Measurements from ENCODE around the gene CDX1. TPM values are rescaled to one million over a fixed set of nuclear protein-coding genes. Genes with fewer than 3 reads are reported as not detected.

CDX1 gene
- total RNA-seq, 1 donor from 2014 or later, result 1.0 TPM

DNA sequence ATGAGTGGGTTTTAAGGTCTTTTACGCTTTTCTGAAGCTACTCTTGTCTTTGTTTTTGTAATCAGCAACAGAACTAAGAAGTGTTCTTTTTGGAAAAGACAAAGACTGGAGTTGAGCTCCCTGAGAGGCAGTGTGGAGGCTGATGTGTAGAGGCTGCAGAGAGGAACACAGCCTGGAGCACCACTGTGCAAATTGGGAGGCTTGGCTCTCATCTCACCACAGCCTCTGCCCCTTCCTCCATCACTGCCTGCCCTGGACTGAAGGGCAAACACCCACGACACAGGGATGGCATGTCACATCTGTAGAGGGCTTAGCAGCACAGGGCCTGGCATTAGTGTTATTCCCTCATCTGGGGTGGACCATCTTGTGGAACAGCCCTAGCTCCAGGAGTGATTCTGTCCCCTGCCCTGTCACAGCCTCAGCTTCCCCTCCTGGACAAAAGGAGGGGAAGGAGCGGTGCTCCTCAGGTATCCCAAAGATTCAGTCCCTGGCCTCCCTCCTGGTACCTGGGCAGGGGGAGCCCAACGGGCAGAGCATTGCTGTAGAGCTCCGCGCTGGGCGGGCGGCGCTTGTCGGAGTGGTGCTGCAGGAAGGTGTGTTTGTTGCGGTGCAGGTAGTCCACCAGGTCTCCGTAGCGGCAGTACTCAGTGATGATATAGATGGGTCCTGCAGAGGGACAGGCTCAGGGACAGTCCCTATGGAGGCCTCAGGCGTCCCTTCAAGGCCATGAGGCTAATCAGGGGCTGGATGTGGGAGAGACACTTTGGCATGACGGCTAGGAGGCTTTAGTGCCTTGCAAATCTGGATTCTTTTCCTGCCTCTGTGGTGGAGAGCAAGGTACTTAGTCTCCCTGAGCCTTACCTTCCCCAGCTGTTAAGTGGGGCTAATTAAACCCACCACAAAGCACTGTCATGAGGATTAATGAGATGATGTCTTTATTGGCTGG is 43.8 kb upstream of the CDX1 start:
- no peak for DNase-seq (ENCODE audit: extremely low spot score, unreplicated experiment)
- Mint-ChIP-seq H3K36me3 (ENCODE audit: unreplicated experiment) (peaks cover 72% of the 10 kb centered on the region), H3K27ac (ENCODE audit: unreplicated experiment) (peak overlapping the region; percentile 34)

DNA sequence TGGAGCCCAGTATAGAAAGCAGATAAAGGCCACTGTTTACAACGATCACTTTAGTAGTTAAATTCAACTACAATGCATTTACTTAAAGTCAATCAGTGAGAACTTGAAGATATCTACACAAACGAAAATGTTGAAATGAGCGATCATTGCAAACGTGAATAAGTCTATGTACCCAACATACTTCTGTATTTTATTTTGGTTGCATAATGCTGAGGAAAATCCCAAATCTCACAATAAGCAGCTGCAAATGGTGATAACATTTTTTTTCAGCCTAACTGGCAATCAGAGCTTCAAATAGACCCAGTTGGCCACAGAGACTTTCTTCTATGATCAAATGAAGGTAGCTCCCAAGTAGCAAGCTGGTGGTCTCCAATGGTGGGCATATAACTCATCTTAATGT is 43.0 kb upstream of the CDX1 start:
- H3K27ac Mint-ChIP-seq (ENCODE audit: unreplicated experiment), result peak overlapping the region; percentile 34
- no peaks in the 10 kb centered on the region for H3K27me3 Mint-ChIP-seq (ENCODE audit: unreplicated experiment)
- peaks cover 26% of the 10 kb centered on the region for H3K4me1 Mint-ChIP-seq (ENCODE audit: unreplicated experiment)
- H3K4me3 Mint-ChIP-seq (ENCODE audit: unreplicated experiment), result no peak overlapping the region
- H3K9me3 Mint-ChIP-seq (ENCODE audit: unreplicated experiment), result no peaks in the 10 kb centered on the region
- no peak for DNase-seq (ENCODE audit: extremely low spot score, unreplicated experiment)
- TF ChIP-seq CTCF (IDR thresholded peaks at IDR 0.05), result no peak
- peaks cover 73% of the 10 kb centered on the region for H3K36me3 Mint-ChIP-seq (ENCODE audit: unreplicated experiment)

More for the DNA sequence above, 43.8 kb upstream of the CDX1 start:
- TF ChIP-seq CTCF (IDR thresholded peaks at IDR 0.05), result no peak
- H3K4me3 Mint-ChIP-seq (ENCODE audit: unreplicated experiment), result no peak overlapping the region
- no peaks in the 10 kb centered on the region for H3K9me3 Mint-ChIP-seq (ENCODE audit: unreplicated experiment)
- no peaks in the 10 kb centered on the region for H3K27me3 Mint-ChIP-seq (ENCODE audit: unreplicated experiment)
- H3K4me1 Mint-ChIP-seq (ENCODE audit: unreplicated experiment), result peaks cover 32% of the 10 kb centered on the region

DNA sequence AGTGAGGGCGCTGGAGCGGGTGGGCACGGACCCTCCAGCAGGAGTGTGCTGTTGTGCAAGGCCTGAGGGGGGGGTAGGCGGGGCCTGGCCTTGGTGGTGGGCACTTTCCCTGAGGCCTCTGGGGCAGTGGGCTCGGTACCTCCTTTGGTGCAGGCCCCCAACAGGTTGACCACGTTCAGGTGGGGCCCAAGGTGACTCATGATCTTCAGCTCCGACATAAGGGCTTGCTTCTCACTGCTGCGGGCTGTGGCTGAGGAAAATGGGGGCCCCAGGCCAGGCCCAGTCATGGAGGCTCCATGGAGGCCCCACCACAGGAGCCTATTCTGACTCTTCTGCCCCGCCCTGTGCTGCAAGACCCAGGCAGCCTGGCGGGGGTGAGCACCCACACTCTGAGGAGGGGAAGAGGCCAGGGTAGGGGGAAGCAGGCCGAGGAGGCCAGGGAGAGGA is 42.4 kb upstream of the CDX1 start:
- Mint-ChIP-seq H3K27me3 (ENCODE audit: unreplicated experiment) (no peaks in the 10 kb centered on the region), H3K9me3 (ENCODE audit: unreplicated experiment) (no peaks in the 10 kb centered on the region), H3K4me3 (ENCODE audit: unreplicated experiment) (no peak overlapping the region), H3K36me3 (ENCODE audit: unreplicated experiment) (peaks cover 72% of the 10 kb centered on the region), H3K4me1 (ENCODE audit: unreplicated experiment) (peaks cover 24% of the 10 kb centered on the region), H3K27ac (ENCODE audit: unreplicated experiment) (no peak overlapping the region)
- DNase-seq (ENCODE audit: extremely low spot score, unreplicated experiment), result no peak
- no peak for TF ChIP-seq CTCF (IDR thresholded peaks at IDR 0.05)

- H3K4me1 Mint-ChIP-seq (ENCODE audit: unreplicated experiment), result peaks cover 21% of the 10 kb centered on the region
- H3K27me3 Mint-ChIP-seq (ENCODE audit: unreplicated experiment), result no peaks in the 10 kb centered on the region
- no peak for DNase-seq (ENCODE audit: extremely low spot score, unreplicated experiment)
- no peak overlapping the region for H3K4me3 Mint-ChIP-seq (ENCODE audit: unreplicated experiment)
- H3K36me3 Mint-ChIP-seq (ENCODE audit: unreplicated experiment), result peaks cover 69% of the 10 kb centered on the region
- TF ChIP-seq CTCF (IDR thresholded peaks at IDR 0.05), result no peak
- peak overlapping the region; percentile 62 for H3K27ac Mint-ChIP-seq (ENCODE audit: unreplicated experiment)
- no peaks in the 10 kb centered on the region for H3K9me3 Mint-ChIP-seq (ENCODE audit: unreplicated experiment)
Observed at GRCh38 chr5:150124596-150124995, 42.0 kb upstream of the CDX1 start.

GRCh38 chr5:150125334-150125733 is 41.2 kb upstream of the CDX1 start:
- no peaks in the 10 kb centered on the region for H3K27me3 Mint-ChIP-seq (ENCODE audit: unreplicated experiment)
- no peak for DNase-seq (ENCODE audit: extremely low spot score, unreplicated experiment)
- H3K9me3 Mint-ChIP-seq (ENCODE audit: unreplicated experiment), result no peaks in the 10 kb centered on the region
- TF ChIP-seq CTCF (IDR thresholded peaks at IDR 0.05), result no peak
- no peak overlapping the region for H3K4me3 Mint-ChIP-seq (ENCODE audit: unreplicated experiment)
- H3K36me3 Mint-ChIP-seq (ENCODE audit: unreplicated experiment), result peaks cover 69% of the 10 kb centered on the region
- peak overlapping the region; percentile 62 for H3K27ac Mint-ChIP-seq (ENCODE audit: unreplicated experiment)
- peaks cover 23% of the 10 kb centered on the region for H3K4me1 Mint-ChIP-seq (ENCODE audit: unreplicated experiment)

Measured in osteocyte (in vitro differentiated cells).